HG02759 (cell line): Measurements from ENCODE around the gene ADAMTS19.

Source experiments
- ATAC-seq: cut with Tn5 transposase; IDR thresholded peaks from one replicate; pipeline ENCODE4 v1.9.1; 2021; ENCODE audit warnings: mild to moderate bottlenecking, moderate library complexity; ENCODE audit not compliant: unreplicated experiment

ADAMTS19 gene

DNA sequence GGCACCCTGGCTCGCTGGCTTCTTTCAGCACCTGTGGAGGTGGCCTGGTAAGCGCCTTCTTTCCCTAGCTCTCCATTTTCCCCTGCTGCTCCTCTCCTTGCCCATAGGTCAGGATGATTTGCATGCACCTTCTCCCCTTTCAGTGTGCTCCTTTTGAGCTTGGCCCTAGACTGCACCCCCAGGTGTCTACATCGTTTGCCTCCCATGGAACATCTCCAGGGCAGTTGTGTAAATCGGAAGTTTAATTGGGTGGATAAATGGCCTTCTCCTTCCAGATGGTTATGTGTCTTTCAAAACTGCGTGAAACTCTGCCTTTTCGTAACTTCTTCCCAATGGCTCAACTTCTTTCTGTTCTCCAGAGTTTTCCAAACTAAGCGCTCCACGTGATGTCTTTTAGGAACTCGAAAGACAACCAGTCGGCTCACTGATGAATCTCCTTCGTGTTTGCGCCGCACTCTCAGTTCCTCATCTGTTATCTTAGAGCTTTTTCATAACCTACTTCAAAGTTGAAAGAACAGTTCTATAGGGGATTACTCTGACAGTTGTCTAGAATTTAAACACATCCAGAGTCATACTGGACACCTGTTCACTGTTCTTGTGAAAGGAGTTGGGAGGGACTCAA, 1.7 kb downstream of the ADAMTS19 start:
- ATAC-seq: no peak

DNA sequence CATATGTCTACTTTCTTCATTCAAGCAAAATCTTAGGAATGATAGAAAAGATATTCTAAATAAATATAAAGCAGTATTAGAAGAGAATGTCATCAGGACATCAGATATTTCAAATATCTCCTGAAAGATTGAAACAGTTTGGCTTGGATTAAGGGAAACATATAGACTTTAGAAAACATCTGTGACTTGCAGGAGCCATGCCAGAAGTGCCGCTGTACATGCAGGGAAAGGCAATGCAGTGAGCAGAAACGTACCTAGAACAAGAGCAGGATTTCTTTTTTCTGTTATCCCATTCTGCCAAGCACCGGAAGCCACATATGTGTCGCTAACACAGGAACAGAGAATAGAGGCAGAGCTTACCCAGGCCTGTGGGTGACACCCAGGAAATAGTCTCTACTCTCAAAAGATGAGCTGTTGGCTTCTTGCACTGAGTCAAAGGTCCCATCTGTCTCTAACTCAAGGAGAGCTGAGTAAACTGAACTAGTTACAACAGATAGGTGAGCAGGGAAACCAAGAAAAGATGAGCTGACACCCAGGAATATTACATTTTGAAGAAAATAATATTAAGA, 5.8 kb downstream of the ADAMTS19 start:
- ATAC-seq: no peak

DNA sequence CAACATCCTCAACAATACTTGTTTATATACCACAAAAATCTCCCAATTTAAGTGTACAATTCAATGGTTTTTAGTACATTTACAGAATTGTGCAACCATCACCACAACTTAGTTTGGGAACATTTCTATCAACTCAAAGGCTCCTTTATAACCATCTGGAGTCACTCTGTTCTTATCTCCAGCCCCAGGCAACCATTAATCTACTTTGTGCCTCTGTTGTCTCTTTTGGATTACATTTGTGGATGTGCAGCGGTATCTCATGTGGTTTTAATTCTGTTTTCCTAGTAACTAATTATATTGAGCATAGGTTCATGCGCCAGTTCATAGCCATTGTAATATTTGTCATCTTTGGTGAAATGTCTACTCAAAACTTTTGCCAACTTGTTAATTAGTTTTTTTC, 14.4 kb downstream of the ADAMTS19 start:
- ATAC-seq: no peak

DNA sequence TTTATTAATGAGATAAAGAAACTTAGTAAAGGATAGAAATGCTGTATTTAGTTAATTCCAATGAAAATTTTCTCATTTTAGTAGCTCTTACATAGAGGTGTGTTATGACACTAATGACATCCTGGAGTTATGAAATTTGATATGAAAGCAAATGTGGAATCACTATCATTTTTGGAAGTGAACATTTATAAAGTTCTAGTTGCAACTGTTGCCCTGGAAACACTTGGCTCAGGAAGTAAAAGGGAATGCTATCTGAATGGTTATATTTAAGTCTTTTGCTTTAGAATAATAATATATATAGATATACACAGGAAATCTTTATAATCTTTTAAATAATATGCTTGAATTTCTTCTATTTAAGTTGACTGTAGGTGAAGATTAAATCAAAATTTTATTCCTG, 16.7 kb downstream of the ADAMTS19 start:
- ATAC-seq: no peak

DNA sequence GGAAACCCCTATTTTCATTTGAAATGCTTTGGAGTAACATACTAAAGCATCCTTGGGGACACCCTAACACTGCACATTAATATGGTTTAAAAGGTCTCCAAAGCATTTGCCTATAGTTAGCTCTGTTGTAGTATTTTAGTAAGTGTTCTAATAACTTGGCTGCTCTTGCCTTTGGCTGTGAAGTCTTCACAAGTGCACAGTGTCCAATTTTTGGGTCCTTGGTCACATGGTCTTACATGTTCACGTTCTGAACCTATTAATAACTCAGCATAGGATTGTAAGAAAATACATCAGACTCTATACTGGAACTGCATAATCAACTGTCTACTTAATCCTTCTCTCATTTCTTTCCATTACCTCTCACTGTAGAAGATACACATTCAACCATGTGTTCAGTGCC, 17.4 kb downstream of the ADAMTS19 start:
- no peak for ATAC-seq

DNA sequence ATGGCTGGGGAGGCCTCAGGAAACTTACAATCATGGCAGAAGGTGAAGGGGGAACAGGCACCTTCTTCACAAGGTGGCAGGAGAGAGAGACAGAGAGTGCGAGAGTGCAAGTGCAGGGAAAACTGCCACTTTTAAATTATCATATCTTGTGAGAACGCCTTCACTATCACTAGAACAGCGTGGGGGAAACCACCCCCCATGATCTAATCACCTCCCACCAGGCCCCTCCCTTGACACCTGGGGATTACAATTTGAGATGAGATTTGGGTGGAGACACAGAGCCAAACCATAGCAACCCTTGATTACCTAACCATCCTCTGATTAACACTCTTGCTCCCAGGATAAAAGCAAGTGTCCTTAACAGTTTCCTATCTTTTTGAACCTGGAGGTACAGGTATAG, 21.1 kb downstream of the ADAMTS19 start:
- ATAC-seq: no peak

DNA sequence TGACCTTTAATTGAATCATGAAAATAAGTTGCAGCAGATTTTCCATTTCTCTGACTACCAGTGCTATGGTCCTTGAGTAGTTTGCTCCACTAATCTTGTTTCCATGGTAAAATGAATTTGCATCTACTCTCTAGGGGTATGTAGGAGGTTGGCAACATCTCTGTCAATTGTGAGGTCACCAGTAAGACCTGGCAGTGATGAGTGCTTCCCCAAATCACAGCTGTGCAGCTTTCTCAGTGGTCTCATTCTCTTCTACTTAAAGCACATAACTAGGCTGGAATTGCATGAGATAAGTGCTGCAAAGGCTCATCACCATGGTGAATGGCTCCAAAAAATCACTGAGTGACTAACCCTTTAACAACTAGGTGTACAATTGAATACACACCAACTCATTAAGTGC, 36.3 kb downstream of the ADAMTS19 start:
- ATAC-seq: no peak

DNA sequence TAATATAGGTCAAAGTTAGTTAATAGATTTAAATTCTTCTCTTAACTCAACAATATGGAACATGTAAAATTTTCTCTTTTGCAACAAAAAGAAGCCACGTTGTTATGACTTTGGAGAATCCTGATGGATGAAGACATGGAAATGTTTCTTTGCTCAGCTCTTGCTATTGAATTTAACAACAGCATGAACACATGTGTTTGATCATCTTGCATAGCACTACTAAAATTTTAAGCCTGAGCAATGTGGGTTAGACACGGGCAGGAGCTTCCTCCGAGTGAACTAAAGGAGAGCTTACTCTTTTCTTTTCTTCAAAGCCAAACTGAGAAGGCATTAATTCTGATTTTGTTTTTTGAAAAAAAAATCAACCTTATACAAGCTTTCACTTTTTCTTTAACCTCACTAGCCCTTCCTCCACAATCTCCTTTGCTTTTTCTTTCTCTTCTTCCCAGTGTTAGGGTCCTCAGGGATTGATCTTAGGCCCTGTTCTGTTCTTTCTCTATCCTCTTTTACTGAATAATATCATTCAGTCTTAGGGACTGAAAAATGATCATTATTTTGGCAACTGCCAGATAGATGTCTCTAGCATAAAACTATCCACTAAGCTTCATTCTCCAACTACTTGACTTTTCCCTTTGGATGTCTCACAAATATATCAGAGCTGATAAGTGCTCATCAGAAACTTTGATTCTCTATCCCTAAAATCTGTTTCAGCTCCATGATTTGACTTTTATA, 36.9 kb downstream of the ADAMTS19 start:
- no peak for ATAC-seq

DNA sequence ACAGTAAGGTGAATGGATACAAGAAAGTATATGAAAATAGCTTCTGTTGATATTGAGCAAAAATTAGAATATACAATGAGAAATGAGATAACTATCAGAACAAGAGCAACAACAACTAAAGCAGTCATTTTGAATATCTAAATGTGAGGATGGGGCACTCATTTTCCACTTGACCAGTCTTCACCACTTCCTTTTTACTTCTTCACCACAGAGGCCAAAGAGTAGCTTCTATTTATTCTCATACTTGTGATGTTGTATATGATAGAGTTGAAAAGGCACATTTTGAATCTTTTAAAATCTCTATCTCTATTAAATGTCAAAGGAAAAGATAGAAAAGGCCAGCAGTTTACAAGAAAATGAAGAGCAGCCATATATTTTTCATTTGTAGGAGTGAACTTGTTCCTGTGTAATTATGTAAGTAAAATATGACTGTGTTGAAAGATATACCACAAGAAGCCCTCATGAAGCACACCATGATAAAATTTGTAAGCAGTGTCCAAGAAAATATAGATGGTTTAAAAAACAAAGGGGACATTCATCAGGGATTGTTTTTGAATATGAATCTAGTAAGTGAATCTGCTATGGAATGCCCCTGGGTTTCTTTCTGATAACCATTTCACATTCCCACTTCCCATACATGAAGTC, 39.2 kb downstream of the ADAMTS19 start:
- peak; percentile 76 for ATAC-seq

DNA sequence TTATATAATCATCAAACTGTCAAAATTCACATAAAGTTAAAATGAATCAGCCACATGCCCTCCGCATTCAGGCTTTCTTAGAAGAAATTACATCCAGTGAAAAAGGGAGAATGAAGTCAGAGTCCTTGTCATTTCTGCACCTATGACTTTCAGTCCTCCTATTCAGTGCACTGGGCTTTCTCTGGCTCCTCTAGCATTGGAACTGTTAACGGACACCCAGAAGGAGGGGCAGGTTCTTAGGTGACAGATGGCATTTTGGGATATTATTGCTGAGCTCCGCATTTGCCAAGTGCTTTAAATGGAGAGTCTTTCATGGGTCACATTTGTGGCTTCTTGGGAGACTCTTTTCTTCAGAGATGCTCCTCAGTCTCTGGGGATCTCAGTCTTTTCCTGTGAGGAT, 40.0 kb downstream of the ADAMTS19 start:
- no peak for ATAC-seq

DNA sequence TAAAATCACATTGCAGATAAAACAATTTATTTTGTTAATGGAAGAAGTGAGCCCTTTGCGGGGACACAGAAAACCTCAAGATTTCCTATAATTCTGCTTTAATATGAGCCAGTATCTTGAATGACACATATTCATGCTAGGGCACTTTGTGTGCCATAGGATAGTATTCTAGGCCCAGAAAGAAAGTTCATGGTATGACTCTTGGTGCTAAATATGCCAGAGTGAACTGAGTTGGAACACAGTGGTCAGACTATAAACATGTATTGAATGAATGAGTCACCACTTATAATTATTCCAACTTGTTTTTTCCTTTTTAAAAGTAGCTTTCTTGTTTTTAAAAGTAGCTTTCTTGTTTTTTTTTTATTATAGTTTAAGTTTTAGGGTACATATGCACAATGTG, 46.0 kb downstream of the ADAMTS19 start:
- no peak for ATAC-seq

DNA sequence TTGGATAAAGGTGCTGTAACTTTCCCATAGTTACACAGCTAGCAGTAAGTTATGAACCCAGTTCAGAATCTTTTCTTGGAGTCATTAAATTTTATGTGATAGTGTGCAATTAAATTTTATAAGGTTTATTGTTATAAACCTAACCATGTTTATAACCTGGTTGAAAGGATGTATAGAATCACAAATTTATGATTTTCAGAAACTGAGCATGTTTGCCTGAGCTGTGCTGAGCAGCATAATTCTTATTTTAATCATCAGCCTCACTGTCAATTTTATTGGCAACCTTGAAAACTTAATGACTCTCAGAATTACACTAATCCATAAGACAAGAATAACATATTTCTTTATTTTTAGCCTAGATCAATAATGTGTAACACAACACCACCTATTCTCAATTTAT, 46.9 kb downstream of the ADAMTS19 start:
- no peak for ATAC-seq

DNA sequence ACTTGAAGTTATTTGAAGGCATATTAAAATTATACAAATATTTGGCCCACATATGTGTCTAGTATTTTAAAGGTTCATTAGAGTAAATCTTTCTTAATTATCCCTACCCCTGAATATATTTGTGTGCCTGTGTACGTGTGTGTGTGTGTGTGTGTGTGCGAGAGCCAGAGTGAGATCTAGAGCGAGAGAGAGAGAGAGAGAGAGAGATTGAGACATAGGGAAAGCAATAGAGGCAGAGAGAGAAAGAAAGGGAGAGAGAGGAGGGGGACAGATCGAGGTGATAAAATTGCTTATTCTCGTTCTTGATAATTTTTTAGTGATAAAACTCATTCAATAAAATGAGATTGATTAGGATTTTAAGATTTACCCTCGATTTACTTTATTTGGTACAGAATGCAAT, 47.4 kb downstream of the ADAMTS19 start:
- ATAC-seq: no peak

DNA sequence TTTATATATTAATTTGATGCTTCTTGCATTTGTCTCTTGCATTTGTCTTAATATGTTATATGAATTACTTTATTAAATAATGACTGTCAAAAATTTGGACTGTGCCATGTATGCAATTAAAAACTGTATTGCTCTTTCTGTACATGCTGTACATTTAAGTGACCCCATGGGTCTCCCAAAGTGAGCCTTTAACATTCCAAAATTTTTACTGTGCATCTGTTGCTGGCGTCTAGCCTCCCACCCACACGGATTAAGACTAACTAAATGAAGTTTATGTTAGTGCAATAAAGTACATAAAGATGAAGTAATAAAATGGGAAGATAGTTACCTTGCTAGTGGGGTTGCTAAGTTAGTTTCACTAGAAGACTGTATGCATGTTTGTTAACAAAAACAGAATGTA, 48.5 kb downstream of the ADAMTS19 start:
- no peak for ATAC-seq

DNA sequence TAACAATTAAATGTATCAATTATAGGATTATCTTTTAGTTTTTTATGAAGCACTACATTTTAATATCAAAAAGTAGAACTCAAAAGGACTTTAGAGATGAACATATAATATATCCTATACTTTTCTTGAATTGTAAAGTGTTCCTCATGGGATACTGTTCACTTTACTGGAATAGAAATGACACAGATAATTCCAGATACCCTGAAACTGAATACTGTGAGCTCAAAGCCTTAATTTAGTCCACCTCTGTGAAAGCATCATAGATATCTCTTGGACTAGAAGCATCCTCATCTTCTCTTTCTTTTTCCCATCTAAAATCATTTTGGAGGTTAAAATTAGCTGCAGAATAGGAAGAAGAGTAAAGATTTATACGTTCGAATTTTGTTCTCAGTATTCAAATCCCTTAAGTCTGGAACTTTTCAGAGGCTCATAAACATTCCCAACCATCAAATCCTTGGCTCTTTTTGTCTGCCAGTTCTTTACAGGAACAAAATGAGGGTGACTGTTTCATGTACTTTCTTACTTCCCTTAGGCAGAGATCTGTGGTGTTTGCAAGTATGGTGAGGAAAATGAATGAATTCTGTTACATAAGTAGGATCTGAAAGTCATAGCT, 49.4 kb downstream of the ADAMTS19 start:
- no peak for ATAC-seq

DNA sequence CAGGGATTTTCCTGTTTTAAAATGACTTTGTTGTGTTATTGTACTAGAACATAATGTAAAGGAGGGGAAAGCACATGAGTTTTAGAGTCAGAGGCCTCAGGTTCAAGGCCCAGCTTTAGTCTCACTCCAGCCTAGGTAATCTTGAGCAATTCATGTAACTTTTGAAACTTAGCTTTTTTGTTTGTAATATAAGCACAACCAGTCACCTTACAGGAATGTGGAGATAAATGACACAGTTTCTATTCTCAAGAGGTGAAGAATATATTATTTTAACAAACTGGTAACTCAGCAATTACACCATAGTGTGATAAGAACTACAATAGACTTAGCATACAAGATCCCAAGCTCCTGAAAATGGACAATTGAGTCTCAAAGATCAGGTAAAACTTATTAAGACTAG, 51.2 kb downstream of the ADAMTS19 start:
- ATAC-seq: no peak

DNA sequence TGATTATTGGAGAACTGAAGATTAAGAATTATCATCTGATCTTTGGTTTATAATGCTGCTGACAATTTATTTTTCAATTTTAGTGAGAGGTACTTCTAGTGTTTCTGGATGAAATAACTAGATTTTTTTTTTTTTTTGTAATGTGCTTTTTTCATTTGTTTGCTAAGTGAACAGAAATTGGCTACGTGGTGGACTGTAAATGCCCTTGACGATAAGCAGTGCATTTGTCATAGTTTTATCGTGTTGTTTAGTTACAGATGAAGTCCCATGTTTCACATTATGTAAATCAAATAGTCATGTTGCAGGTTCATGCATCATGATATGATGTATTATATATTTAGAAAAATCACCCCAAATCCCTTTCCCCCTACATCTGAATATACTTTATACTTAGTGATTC, 81.0 kb downstream of the ADAMTS19 start:
- no peak for ATAC-seq

DNA sequence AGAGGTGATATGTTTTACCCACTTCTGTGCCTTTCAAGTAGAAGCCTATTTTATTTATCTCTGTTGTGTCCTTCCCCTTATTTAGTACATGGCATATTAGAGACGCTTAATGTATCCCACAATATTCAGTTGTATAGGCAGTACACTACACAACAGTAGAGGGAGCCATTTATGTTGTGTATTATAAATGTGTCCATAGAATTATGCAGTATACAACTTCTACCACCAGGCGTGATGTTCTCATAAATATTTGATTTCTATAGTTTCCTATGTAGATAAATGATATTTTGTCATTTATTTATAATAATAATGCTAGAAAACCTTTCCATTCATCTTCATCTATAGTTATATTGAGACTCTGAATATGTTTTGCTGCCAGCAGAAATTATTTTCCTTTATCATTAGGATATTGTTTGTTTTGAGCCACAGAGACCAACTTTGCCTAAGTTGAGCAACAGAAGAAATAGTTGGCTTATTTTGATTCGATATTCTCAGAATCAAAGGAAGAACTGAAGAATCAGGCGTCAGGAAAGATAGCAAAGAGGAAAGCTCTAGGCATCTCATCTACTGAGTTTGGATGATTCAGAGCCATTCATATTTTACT, 81.7 kb downstream of the ADAMTS19 start:
- peak; percentile 69 for ATAC-seq

DNA sequence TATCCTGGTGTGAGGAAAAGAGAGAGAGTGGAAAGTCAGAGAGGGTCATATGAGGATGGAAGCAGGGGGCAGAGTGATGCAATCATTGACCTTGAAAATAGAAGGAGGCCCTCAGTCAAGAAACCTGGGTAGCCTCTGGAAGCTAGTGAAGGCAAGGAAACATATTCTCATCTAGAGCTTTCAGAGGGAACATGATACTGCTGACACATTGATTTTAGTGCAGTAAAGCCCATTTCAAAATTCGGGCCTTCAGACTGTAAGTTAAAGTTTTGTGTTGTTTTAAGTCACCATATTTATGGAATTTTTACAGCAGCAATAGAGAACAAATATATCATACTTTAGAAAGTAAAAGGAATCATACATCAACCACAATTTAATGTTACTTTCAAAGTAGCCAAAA, 87.0 kb downstream of the ADAMTS19 start:
- no peak for ATAC-seq

DNA sequence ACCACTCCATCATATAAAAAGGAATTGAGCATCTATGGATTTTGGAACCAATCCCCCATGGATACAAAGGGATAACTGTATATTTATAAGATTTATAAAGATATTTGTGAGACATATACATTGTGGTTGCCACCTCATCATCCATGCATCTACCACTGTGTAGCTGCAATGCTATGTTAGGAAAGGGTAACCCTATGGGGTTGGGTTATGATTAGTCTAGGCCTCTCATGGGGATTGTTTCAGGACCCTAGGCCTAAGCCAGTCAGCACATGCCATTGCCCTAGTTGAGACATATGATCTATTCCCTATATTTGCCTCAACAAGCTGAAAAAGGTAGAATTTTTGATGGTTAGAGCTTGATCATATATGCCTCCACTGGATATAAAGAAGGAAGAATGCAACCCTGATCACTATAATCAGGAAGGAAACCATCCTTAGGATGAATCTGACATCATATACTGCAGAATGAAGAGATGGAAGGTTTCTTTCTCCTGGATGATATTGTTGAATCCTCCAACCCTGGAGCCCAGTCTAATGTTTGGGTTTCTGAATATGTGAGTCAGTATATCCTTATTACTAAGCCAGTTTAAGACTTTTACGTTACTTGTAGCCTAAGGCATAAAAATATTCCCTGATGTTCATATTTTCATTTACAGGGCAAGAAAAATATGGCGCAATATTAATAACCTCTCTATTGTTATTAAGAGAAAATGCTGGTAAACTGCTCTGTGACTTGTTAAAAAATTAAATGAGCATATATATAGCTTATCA, 94.2 kb downstream of the ADAMTS19 start:
- no peak for ATAC-seq
